ENCODE data around the gene TMUB2. TPM values are rescaled to one million over a fixed set of nuclear protein-coding genes. Genes with fewer than 3 reads are reported as not detected.

TMUB2 gene
- total and polyA plus RNA-seq, 2 experiments from 2014 or later: 27.7 to 46.8 TPM

DNA sequence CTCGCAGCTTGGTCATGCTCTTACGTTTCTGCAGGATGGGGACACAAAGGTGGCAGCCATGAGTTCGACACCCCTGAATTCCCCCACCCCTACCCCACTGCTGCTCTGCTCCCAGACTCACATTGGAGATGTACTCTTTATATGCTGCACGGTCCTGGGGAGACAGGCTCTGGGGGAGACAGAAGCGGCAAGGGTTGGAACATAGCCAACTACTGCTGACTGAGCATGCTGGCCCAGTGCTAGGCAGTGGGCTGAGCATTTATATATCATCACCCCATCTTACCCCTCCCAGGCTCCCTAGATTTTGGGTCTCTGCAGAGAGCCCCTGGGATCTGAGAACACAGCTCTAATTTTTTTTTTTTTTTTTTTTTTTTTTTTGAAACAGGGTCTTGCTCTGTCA is 21.0 kb downstream of the TMUB2 start:
- no peaks in the 10 kb centered on the region for H3K36me3 ChIP-seq (replicated peaks; ENCODE audit: insufficient read depth, low read depth)
- WGBS (ENCODE audit: low lambda C conversion rate, missing lambda C conversion rate): 96% methylated on average over 5 of the region's 5 CpGs
- peaks cover 3% of the 10 kb centered on the region for H3K4me1 ChIP-seq (ENCODE audit: insufficient read depth)

DNA sequence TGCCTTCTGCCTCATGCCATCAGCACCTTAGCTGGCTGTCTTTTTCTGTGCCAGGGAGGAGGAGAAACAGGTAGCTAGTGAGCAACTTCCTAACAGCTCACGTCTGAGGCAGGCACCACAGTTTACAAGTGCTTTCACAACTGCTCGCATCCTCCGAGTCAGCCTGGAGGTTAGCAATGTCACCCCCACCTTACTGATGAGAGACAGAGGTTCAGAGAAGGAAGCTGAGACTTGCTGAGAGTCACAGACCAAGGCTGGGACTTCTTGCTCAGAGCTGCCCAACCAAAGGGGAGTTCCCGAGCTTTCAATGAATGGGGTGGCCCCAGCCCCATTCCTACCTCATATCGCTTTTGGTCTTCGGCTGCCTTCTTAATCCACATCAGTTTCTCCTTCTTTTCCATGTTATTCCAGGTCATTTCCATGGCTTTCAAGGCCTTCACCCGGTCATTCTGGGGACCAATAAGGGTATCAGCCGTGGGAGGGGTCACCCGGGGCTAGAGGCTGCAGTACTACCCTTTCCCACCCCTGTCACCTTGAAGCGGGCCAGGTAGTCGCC is 23.1 kb downstream of the TMUB2 start:
- H3K9me2 ChIP-seq (replicated peaks; ENCODE audit: insufficient read depth): no peaks in the 10 kb centered on the region
- H4K20me1 ChIP-seq (ENCODE audit: insufficient read depth, poor library complexity, severe bottlenecking): no peaks in the 10 kb centered on the region
- peaks cover 3% of the 10 kb centered on the region for H3K4me1 ChIP-seq (ENCODE audit: insufficient read depth)
- no peak overlapping the region for H2AFZ ChIP-seq
- no peak overlapping the region for H3K27ac ChIP-seq
- no peak overlapping the region for H3K4me3 ChIP-seq
- 85% methylated on average over 11 of the region's 11 CpGs for WGBS (ENCODE audit: low lambda C conversion rate, missing lambda C conversion rate)
- peak overlapping the region; percentile 25 for H3K4me2 ChIP-seq
- TF ChIP-seq EZH2phosphoT487 (IDR thresholded peaks at IDR 0.05; ENCODE audit: low read depth, severe bottlenecking, unreplicated experiment) (no peak), EZH2 (IDR thresholded peaks at IDR 0.05; ENCODE audit: borderline replicate concordance) (no peak)
- TF ChIP-seq, protein P1, sequence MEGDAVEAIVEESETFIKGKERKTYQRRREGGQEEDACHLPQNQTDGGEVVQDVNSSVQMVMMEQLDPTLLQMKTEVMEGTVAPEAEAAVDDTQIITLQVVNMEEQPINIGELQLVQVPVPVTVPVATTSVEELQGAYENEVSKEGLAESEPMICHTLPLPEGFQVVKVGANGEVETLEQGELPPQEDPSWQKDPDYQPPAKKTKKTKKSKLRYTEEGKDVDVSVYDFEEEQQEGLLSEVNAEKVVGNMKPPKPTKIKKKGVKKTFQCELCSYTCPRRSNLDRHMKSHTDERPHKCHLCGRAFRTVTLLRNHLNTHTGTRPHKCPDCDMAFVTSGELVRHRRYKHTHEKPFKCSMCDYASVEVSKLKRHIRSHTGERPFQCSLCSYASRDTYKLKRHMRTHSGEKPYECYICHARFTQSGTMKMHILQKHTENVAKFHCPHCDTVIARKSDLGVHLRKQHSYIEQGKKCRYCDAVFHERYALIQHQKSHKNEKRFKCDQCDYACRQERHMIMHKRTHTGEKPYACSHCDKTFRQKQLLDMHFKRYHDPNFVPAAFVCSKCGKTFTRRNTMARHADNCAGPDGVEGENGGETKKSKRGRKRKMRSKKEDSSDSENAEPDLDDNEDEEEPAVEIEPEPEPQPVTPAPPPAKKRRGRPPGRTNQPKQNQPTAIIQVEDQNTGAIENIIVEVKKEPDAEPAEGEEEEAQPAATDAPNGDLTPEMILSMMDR (IDR thresholded peaks at IDR 0.05; ENCODE audit: poor library complexity): no peak
- no peak for DNase-seq (ENCODE audit: low spot score)
- H3K27me3 ChIP-seq: no peaks in the 10 kb centered on the region
- no peaks in the 10 kb centered on the region for H3K9me3 ChIP-seq (ENCODE audit: low read depth)
- no peaks in the 10 kb centered on the region for H3K36me3 ChIP-seq (replicated peaks; ENCODE audit: insufficient read depth, low read depth)
- H3K79me2 ChIP-seq: no peaks in the 10 kb centered on the region

More for the DNA sequence above, 21.0 kb downstream of the TMUB2 start:
- TF ChIP-seq, protein P1 (IDR thresholded peaks at IDR 0.05; ENCODE audit: poor library complexity): no peak
- no peak for TF ChIP-seq EZH2phosphoT487 (IDR thresholded peaks at IDR 0.05; ENCODE audit: low read depth, severe bottlenecking, unreplicated experiment)
- no peak for TF ChIP-seq EZH2 (IDR thresholded peaks at IDR 0.05; ENCODE audit: borderline replicate concordance)
- H3K4me3 ChIP-seq: no peak overlapping the region
- H3K79me2 ChIP-seq: no peaks in the 10 kb centered on the region
- no peak for DNase-seq (ENCODE audit: low spot score)
- no peaks in the 10 kb centered on the region for H3K9me3 ChIP-seq (ENCODE audit: low read depth)
- H3K4me2 ChIP-seq: no peak overlapping the region
- no peaks in the 10 kb centered on the region for H4K20me1 ChIP-seq (ENCODE audit: insufficient read depth, poor library complexity, severe bottlenecking)
- H2AFZ ChIP-seq: no peak overlapping the region
- no peak overlapping the region for H3K27ac ChIP-seq
- no peaks in the 10 kb centered on the region for H3K9me2 ChIP-seq (replicated peaks; ENCODE audit: insufficient read depth)
- no peaks in the 10 kb centered on the region for H3K27me3 ChIP-seq

DNA sequence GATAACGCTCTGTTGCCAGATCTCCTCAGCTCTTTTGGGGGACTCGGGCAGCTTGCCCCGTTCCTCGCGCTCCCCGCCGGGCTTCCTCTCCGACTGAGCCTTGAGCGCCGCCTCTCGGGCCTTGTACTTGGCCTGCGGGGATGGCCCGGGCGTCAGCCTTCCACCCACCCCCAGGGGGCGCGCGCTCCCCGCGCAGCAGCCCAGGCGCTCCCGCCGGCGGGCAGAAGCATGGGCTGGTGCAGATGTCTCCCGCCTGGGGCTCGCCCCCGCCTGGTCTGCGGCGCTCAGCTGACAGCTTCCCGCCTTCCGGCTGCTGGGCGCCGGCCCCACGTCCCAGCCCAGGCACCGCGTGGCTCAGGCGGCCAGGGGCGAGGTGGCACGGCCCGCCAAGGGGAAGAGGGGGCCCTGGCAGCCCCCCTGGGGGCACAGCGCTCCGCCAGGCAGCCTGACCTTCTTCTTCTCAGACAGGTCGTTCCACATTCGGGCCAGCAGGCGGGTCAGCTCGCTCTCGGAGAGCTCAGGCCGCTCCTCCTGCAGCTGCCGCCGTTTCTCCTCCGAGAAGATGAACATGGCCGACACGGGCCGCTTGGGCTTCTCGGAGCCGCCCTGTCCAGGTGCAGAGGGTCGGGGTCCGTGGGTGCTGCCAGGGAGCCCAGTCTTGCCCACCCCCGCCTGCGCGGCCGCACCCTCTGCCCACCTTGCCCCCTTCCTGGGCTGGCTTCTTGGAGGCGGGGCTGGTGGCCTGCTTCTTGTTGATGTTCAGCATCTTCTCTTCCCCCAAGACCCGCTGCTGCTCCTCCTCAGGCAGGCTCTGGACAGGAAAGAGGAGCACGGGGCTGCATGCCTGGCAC is 23.8 kb downstream of the TMUB2 start:
- TF ChIP-seq EZH2 (IDR thresholded peaks at IDR 0.05; ENCODE audit: borderline replicate concordance): no peak
- TF ChIP-seq, protein P1 (IDR thresholded peaks at IDR 0.05; ENCODE audit: poor library complexity): peak; percentile 84
- H2AFZ ChIP-seq: no peak overlapping the region
- H3K9me2 ChIP-seq (replicated peaks; ENCODE audit: insufficient read depth): no peaks in the 10 kb centered on the region
- no peaks in the 10 kb centered on the region for H3K9me3 ChIP-seq (ENCODE audit: low read depth)
- 46% methylated on average over 57 of the region's 64 CpGs for WGBS (ENCODE audit: low lambda C conversion rate, missing lambda C conversion rate)
- no peaks in the 10 kb centered on the region for H3K36me3 ChIP-seq (replicated peaks; ENCODE audit: insufficient read depth, low read depth)
- no peak overlapping the region for H3K4me3 ChIP-seq
- peak; percentile 93 for DNase-seq (ENCODE audit: low spot score)
- H3K27ac ChIP-seq: no peak overlapping the region
- no peaks in the 10 kb centered on the region for H3K79me2 ChIP-seq
- no peaks in the 10 kb centered on the region for H3K27me3 ChIP-seq
- peaks cover 3% of the 10 kb centered on the region for H3K4me1 ChIP-seq (ENCODE audit: insufficient read depth)
- H3K4me2 ChIP-seq: peak overlapping the region; percentile 25
- H4K20me1 ChIP-seq (ENCODE audit: insufficient read depth, poor library complexity, severe bottlenecking): no peaks in the 10 kb centered on the region
